ENCODE measurements around the gene MLYCD.

Gene MLYCD

GRCh38 chr16:83960521-83961249 is 61.8 kb downstream of the MLYCD start:
- DNase-seq = no peak
- H3K4me3 ChIP-seq (ENCODE audit: insufficient read depth, low read depth, low read length, poor library complexity, severe bottlenecking) = no peak overlapping the region
- H3K27me3 ChIP-seq (replicated peaks; ENCODE audit: control insufficient read depth, insufficient read depth, low read length, poor library complexity, severe bottlenecking) = no peaks in the 10 kb centered on the region
- no peak overlapping the region for H3K27ac ChIP-seq (ENCODE audit: insufficient read depth, low read length, poor library complexity, severe bottlenecking)
- no peaks in the 10 kb centered on the region for H3K9me3 ChIP-seq (ENCODE audit: control insufficient read depth, low read length)
- H3K4me1 ChIP-seq (ENCODE audit: control insufficient read depth, insufficient read depth, low read length, poor library complexity, severe bottlenecking) = no peaks in the 10 kb centered on the region
- no peaks in the 10 kb centered on the region for H3K36me3 ChIP-seq (ENCODE audit: control insufficient read depth, insufficient read depth, low read length)

- no peak overlapping the region for H3K4me3 ChIP-seq (ENCODE audit: insufficient read depth, low read depth, low read length, poor library complexity, severe bottlenecking)
- no peaks in the 10 kb centered on the region for H3K4me1 ChIP-seq (ENCODE audit: control insufficient read depth, insufficient read depth, low read length, poor library complexity, severe bottlenecking)
- H3K27me3 ChIP-seq (replicated peaks; ENCODE audit: control insufficient read depth, insufficient read depth, low read length, poor library complexity, severe bottlenecking) = no peaks in the 10 kb centered on the region
- H3K36me3 ChIP-seq (ENCODE audit: control insufficient read depth, insufficient read depth, low read length) = no peaks in the 10 kb centered on the region
- no peak for DNase-seq
- no peak overlapping the region for H3K27ac ChIP-seq (ENCODE audit: insufficient read depth, low read length, poor library complexity, severe bottlenecking)
- H3K9me3 ChIP-seq (ENCODE audit: control insufficient read depth, low read length) = no peaks in the 10 kb centered on the region
Measured at GRCh38 chr16:83961591-83961990, 62.7 kb downstream of the MLYCD start.

GRCh38 chr16:83963277-83964119 is 64.6 kb downstream of the MLYCD start:
- H3K4me1 ChIP-seq (ENCODE audit: control insufficient read depth, insufficient read depth, low read length, poor library complexity, severe bottlenecking) = no peaks in the 10 kb centered on the region
- no peak overlapping the region for H3K27ac ChIP-seq (ENCODE audit: insufficient read depth, low read length, poor library complexity, severe bottlenecking)
- H3K9me3 ChIP-seq (ENCODE audit: control insufficient read depth, low read length) = no peaks in the 10 kb centered on the region
- H3K36me3 ChIP-seq (ENCODE audit: control insufficient read depth, insufficient read depth, low read length) = no peaks in the 10 kb centered on the region
- no peak overlapping the region for H3K4me3 ChIP-seq (ENCODE audit: insufficient read depth, low read depth, low read length, poor library complexity, severe bottlenecking)
- no peak for DNase-seq
- no peaks in the 10 kb centered on the region for H3K27me3 ChIP-seq (replicated peaks; ENCODE audit: control insufficient read depth, insufficient read depth, low read length, poor library complexity, severe bottlenecking)

- no peak for DNase-seq
- H3K4me3 ChIP-seq (ENCODE audit: insufficient read depth, low read depth, low read length, poor library complexity, severe bottlenecking) = no peak overlapping the region
- H3K4me1 ChIP-seq (ENCODE audit: control insufficient read depth, insufficient read depth, low read length, poor library complexity, severe bottlenecking) = no peaks in the 10 kb centered on the region
- H3K27me3 ChIP-seq (replicated peaks; ENCODE audit: control insufficient read depth, insufficient read depth, low read length, poor library complexity, severe bottlenecking) = peaks cover 10% of the 10 kb centered on the region
- H3K36me3 ChIP-seq (ENCODE audit: control insufficient read depth, insufficient read depth, low read length) = no peaks in the 10 kb centered on the region
- no peak overlapping the region for H3K27ac ChIP-seq (ENCODE audit: insufficient read depth, low read length, poor library complexity, severe bottlenecking)
- no peaks in the 10 kb centered on the region for H3K9me3 ChIP-seq (ENCODE audit: control insufficient read depth, low read length)
Measured at GRCh38 chr16:83964684-83965443, 65.9 kb downstream of the MLYCD start.

- H3K27me3 ChIP-seq (replicated peaks; ENCODE audit: control insufficient read depth, insufficient read depth, low read length, poor library complexity, severe bottlenecking) = peaks cover 17% of the 10 kb centered on the region
- H3K9me3 ChIP-seq (ENCODE audit: control insufficient read depth, low read length) = no peaks in the 10 kb centered on the region
- H3K4me3 ChIP-seq (ENCODE audit: insufficient read depth, low read depth, low read length, poor library complexity, severe bottlenecking) = no peak overlapping the region
- DNase-seq = no peak
- no peak overlapping the region for H3K27ac ChIP-seq (ENCODE audit: insufficient read depth, low read length, poor library complexity, severe bottlenecking)
- H3K4me1 ChIP-seq (ENCODE audit: control insufficient read depth, insufficient read depth, low read length, poor library complexity, severe bottlenecking) = no peaks in the 10 kb centered on the region
- H3K36me3 ChIP-seq (ENCODE audit: control insufficient read depth, insufficient read depth, low read length) = no peaks in the 10 kb centered on the region
Measured at GRCh38 chr16:83965444-83966152, 66.7 kb downstream of the MLYCD start.

GRCh38 chr16:83966153-83966696 is 67.3 kb downstream of the MLYCD start:
- Histone ChIP-seq H3K4me1 (ENCODE audit: control insufficient read depth, insufficient read depth, low read length, poor library complexity, severe bottlenecking) (no peaks in the 10 kb centered on the region), H3K4me3 (ENCODE audit: insufficient read depth, low read depth, low read length, poor library complexity, severe bottlenecking) (no peak overlapping the region), H3K36me3 (ENCODE audit: control insufficient read depth, insufficient read depth, low read length) (no peaks in the 10 kb centered on the region), H3K27me3 (replicated peaks; ENCODE audit: control insufficient read depth, insufficient read depth, low read length, poor library complexity, severe bottlenecking) (peaks cover 17% of the 10 kb centered on the region), H3K9me3 (ENCODE audit: control insufficient read depth, low read length) (no peaks in the 10 kb centered on the region), H3K27ac (ENCODE audit: insufficient read depth, low read length, poor library complexity, severe bottlenecking) (no peak overlapping the region)
- no peak for DNase-seq

GRCh38 chr16:83967091-83967490 is 68.2 kb downstream of the MLYCD start:
- Histone ChIP-seq H3K36me3 (ENCODE audit: control insufficient read depth, insufficient read depth, low read length) (no peaks in the 10 kb centered on the region), H3K4me3 (ENCODE audit: insufficient read depth, low read depth, low read length, poor library complexity, severe bottlenecking) (no peak overlapping the region), H3K27me3 (replicated peaks; ENCODE audit: control insufficient read depth, insufficient read depth, low read length, poor library complexity, severe bottlenecking) (peaks cover 17% of the 10 kb centered on the region), H3K9me3 (ENCODE audit: control insufficient read depth, low read length) (no peaks in the 10 kb centered on the region), H3K27ac (ENCODE audit: insufficient read depth, low read length, poor library complexity, severe bottlenecking) (no peak overlapping the region), H3K4me1 (ENCODE audit: control insufficient read depth, insufficient read depth, low read length, poor library complexity, severe bottlenecking) (no peaks in the 10 kb centered on the region)
- no peak for DNase-seq

- no peak for DNase-seq
- Histone ChIP-seq H3K9me3 (ENCODE audit: control insufficient read depth, low read length) (no peaks in the 10 kb centered on the region), H3K27me3 (replicated peaks; ENCODE audit: control insufficient read depth, insufficient read depth, low read length, poor library complexity, severe bottlenecking) (peaks cover 21% of the 10 kb centered on the region), H3K27ac (ENCODE audit: insufficient read depth, low read length, poor library complexity, severe bottlenecking) (no peak within 1 kb of the TSS), H3K36me3 (ENCODE audit: control insufficient read depth, insufficient read depth, low read length) (no peaks in the 10 kb centered on the region), H3K4me1 (ENCODE audit: control insufficient read depth, insufficient read depth, low read length, poor library complexity, severe bottlenecking) (no peaks in the 10 kb centered on the region), H3K4me3 (ENCODE audit: insufficient read depth, low read depth, low read length, poor library complexity, severe bottlenecking) (no peak within 1 kb of the TSS)
Measured at GRCh38 chr16:83967838-83968305, 69.0 kb downstream of the MLYCD start, which contains the start of gene NECAB2. TSS of gene NECAB2 (plus strand) at chr16:83968244. CDS start at chr16:83968649, 405 bp downstream.

- H3K27me3 ChIP-seq (replicated peaks; ENCODE audit: control insufficient read depth, insufficient read depth, low read length, poor library complexity, severe bottlenecking) = peaks cover 21% of the 10 kb centered on the region
- no peaks in the 10 kb centered on the region for H3K9me3 ChIP-seq (ENCODE audit: control insufficient read depth, low read length)
- DNase-seq = no peak
- H3K4me3 ChIP-seq (ENCODE audit: insufficient read depth, low read depth, low read length, poor library complexity, severe bottlenecking) = no peak overlapping the region
- H3K4me1 ChIP-seq (ENCODE audit: control insufficient read depth, insufficient read depth, low read length, poor library complexity, severe bottlenecking) = no peaks in the 10 kb centered on the region
- H3K27ac ChIP-seq (ENCODE audit: insufficient read depth, low read length, poor library complexity, severe bottlenecking) = no peak overlapping the region
- no peaks in the 10 kb centered on the region for H3K36me3 ChIP-seq (ENCODE audit: control insufficient read depth, insufficient read depth, low read length)
Measured at GRCh38 chr16:83968306-83968851, 69.5 kb downstream of the MLYCD start.
